HG03108 (cell line): ENCODE data around the gene ANXA3.
"Not testable (repeated sequence)": the region's sequence is repeated elsewhere in the genome, so short reads cannot be mapped to it uniquely, and the experiment has no call there.

Experiments used
- ATAC-seq: cut with Tn5 transposase; IDR thresholded peaks from one replicate; pipeline ENCODE4 v1.9.1; 2021; ENCODE audit warnings: moderate library complexity; ENCODE audit not compliant: unreplicated experiment

The ANXA3 gene, protein sequence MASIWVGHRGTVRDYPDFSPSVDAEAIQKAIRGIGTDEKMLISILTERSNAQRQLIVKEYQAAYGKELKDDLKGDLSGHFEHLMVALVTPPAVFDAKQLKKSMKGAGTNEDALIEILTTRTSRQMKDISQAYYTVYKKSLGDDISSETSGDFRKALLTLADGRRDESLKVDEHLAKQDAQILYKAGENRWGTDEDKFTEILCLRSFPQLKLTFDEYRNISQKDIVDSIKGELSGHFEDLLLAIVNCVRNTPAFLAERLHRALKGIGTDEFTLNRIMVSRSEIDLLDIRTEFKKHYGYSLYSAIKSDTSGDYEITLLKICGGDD

DNA sequence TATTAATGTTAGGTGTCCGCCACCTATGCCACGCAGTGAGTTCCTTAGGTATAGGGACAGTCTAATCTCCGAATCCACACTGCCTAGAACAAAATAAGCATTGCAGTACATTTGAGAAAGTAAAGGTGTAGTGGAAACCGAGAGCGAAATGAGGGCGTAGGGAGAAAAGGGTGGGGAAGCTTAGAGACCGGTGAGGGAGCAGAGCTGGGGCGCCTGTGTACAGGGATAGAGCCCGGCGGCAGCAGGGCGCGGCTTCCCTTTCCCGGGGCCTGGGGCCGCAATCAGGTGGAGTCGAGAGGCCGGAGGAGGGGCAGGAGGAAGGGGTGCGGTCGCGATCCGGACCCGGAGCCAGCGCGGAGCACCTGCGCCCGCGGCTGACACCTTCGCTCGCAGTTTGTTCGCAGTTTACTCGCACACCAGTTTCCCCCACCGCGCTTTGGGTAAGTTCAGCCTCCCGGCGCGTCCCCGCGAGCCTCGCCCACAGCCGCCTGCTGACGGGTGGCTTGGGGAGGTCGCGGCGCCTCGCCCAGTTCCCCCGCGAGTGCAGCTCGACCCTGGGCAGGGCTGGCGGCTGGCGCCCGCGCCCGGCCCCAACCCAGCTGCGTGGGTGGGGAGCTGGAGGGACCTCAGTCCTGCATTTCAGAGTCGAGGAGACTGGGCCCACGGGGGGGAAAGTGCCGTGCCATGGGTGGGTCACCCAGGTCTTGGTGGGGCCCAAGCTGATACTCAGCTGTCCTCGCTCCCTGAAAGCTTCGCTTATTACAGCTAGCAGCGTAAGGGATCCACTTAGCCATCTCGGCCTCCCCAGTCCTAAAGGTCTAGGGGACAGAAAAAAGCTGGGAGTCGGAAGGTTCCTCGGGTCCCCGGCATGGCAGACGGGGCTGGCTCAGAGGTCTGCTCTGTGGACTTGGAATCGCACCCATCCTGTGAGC, at the start of gene ANXA3:
ANXA3 (plus strand) TSS at position 351 of the 932 bp plus-strand sequence. CDS start 2,704 bp downstream, outside the sequence.
- no peak for ATAC-seq

DNA sequence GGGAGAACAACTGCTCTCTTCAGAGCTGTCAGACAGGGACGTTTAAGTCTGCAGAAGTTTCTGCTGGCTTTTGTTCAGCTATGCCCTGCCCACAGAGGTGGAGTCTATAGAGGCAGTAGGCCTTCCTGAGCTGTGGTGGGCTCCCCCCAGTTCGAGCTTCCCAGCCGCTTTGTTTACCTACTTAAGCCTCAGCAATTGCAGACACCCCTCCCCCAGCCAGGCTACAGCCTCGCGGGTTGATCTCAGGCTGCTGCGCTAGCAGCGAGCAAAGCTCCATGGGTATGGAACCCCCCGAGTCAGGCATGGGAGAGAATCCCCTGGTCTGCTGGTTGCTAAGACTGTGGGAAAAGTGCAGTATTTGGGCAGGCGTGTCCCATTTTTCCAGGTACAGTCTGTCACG, 45.3 kb upstream of the ANXA3 start:
- not testable (repeated sequence) for ATAC-seq

- no peak for ATAC-seq
These were observed 42.5 kb upstream of the ANXA3 start for GRCh38 chr4:78509043-78509442.

DNA sequence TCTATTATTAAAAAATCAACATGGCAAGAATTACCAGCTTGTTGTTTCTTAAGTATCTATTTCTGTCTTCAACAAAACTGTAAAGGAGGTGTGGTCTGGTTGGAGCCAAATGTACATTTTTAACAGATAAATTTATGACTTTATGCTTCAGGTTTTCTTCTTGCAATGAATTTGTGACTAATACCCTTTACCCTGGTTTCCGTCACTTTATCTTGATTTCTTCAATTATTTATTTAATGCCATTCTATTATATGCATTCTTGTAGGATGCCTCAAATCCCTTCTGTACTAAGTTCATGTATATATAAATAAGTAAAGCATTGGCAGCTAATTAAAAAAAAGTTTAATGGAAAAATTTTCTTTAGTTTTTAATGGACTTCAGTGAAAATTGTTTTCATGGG, 41.5 kb upstream of the ANXA3 start:
- ATAC-seq = no peak

- ATAC-seq = no peak
These were observed 40.9 kb upstream of the ANXA3 start for GRCh38 chr4:78510681-78511080.

DNA sequence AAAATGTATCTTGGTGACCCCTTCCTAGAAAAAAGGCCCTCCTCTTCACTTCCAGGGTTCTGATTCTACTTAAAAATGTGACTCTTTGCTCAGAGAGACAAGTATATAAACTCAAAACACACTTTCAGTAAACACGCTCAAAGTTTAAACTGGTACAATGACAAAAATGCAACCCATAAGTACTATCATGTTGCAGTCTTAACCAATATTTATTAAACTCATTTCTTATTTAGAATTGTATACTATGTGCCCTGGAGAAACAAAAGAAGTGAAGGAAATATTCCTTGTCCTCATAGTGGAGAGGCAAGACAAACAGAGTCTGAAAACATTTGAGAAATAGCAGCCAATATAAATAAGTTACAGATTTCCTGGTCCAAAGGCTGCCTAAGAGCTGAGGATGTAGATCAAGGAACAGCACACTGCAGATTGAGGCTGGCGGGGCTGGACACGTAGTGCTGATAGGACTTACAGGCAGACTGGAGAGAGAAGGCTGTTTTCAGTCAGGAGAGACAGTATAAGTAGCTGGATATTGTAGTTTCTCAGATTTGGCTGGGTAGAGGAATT, 39.1 kb upstream of the ANXA3 start:
- ATAC-seq = no peak

GRCh38 chr4:78513411-78513975, 38.1 kb upstream of the ANXA3 start:
- no peak for ATAC-seq

DNA sequence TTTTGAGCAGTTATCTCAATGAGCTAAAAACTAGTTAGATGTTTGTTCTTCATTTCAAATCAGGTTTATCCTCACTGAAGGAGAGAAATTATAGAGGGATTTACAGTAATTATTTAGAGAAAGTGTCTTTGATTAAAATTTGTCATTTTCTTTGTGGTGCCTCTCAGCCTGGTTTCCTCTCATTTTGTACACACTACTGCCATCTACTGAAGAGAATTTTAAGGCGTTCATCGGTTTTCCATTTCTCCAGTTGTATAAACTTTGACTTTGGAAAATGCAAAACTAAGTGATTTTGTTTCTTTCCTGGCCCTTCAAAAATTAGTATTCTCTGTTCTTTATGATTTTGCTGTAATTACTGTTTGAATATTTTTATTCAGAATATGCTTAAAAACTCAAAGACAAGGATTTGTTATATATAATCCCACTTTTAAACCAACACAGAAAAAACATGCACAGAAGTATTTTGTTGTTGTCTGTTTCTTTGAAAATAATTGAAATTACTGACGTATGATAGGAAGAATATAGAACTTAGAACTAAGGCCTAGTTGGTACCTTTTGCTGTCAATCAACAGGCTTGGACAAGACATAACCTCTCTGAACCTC, 34.4 kb upstream of the ANXA3 start:
- no peak for ATAC-seq

DNA sequence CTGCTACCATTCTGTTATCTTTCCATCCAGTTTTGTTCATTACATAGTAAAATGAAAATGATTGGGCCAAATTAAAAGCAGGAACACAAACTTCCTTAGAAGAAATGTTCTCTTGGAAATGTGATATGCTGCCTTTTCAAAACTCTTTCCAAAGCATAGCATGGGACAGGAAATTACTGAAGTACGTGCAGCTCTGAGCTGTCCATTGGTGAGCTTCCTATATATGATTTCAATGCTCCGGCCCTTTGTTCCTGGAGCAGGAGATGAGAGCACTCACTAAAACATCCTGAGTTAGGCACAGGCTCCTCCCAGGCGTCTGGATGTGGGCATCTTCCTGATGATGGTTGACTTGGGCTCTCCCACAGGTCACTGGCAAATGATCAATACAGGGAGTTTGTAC, 33.0 kb upstream of the ANXA3 start:
- no peak for ATAC-seq

DNA sequence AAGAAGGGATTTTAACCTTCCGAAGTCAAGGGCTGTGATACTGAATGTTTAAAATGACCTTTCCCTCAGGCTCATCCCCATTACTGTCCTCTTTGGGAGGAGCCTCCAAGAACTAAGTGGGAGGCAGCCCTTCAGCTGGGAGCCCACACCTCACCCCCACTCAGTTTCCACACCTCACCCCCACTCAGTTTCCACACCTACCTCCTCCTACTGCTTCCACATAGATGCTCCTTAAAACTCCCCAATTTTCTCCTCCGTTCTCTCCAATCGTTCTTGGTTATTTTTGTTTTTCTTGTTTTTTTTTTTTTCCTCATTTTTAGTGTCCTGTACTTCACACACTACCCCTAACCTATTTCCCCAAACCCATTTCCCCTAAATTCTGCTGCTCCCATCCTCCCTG, 31.6 kb upstream of the ANXA3 start:
- no peak for ATAC-seq

GRCh38 chr4:78520808-78521226, 30.8 kb upstream of the ANXA3 start:
- no peak for ATAC-seq

DNA sequence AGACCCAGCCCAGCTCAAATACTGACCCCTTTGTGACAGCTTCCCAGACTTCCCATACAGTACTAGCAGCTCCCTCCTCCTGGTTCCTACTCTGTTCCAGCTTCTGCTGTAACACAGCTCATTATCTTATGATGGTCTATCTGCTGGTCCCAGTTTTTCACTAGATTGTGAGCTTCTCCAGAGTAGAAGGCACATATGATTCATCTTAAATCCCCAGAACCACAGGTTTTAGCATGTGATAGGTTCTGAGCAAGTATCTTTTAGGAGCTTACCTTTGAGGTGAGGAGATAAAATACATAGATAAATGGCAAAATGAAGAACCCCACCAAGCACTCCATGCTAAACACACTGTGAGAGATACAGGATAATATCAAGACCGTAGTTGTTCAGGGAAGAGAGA, 27.6 kb upstream of the ANXA3 start:
- ATAC-seq = no peak

DNA sequence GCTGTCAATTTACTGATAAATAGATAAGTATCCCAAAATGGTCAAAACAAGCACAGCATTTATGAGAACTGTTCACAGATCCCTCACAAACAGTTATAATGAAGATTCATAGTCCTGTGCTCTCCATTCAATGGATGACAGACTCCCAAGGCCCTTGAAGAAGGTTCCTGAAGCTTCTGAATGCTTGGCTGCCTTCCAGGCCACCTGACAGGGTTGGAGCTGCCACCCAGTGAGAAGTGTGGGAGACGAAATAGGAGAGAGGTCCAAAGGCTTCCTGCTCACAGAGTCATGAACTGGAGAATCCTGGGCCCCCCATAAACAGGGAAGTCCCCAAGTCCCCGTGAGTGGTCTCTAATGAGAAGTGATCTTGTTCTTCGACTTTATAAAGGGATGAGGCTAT, 26.0 kb upstream of the ANXA3 start:
- ATAC-seq = no peak

- ATAC-seq = no peak
These were observed 24.5 kb upstream of the ANXA3 start for GRCh38 chr4:78527103-78527502.

GRCh38 chr4:78527555-78527954, 24.0 kb upstream of the ANXA3 start:
- ATAC-seq = no peak

GRCh38 chr4:78528327-78528726, 23.2 kb upstream of the ANXA3 start:
- ATAC-seq = no peak

DNA sequence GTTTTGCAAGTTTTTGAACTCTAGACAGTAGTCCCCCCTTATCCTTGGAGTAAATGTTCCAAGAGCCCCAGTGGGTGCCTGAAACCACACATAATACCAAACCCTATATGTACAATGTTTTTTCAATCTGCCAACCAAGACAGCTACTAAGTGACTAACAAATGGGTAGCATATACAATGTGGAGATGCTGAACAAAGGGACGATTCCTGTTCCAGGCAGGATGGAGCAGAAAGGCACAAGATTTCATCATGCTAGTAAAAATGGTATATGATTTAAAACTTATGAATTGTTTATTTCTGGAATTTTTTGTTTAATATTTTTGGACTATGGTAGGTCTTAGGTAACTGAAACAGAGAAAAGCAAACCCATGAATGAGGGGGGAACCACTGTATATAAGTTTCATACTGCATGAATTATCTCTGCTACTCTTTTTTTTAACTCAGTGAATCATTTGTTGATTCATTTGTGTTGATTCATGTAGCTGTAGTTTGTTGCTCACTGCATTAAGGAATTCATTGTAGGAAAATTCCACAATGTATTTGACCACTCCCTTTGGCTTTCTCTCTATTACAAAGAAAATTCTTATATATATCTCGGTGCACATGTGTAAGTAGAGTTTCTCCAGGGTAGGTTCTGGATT, 21.9 kb upstream of the ANXA3 start:
- no peak for ATAC-seq

DNA sequence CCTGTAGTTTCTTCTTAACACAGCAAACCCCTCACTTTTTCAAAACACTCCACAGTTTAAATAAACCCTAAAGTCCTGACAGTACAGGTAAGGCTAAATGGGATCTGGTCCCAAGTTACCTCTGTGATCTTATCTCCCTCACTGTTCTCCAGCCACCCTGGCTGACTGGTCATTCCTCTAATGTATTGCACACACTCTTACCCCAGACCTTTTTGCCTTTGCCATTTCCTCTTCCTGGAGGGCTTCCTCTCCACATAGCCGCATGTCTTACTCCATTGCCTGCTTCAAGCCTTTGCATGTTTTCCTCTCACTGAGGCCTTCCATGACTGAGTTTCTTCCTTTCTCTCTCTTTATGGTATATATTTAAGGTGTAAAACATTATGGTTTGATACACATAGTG, 19.5 kb upstream of the ANXA3 start:
- no peak for ATAC-seq

DNA sequence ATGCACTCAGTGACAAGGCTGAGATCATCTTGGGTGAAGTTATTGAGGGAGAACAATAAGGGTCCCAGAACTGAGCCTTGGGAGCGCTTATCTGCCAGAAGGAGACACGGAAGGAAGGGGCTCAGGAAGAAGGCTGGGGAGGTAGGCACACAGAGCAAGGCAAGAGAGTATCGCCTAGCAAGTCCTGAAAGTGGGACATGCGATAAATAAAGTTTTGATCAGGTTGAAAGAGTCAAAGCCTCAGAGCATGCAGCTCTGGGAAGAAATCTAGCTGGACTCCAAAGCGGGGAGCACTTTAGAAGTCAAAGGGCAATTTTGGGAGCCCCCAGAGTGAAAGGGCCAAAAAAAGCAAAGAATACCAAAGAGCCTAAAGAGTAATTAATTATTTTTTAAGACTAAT, 17.7 kb upstream of the ANXA3 start:
- ATAC-seq = no peak

- no peak for ATAC-seq
These were observed 17.1 kb upstream of the ANXA3 start for GRCh38 chr4:78534286-78534955.
